PFSK-1 (cell line): ENCODE results near the gene ATOSB.

Experiments used
- POLR2AphosphoS5 ChIP-seq: IDR thresholded peaks from 2 replicates; pipeline ENCODE4 v1.6.1; 2012; ENCODE audit warnings: low read depth, mild to moderate bottlenecking, control low read depth, low read length, moderate library complexity
- SIN3A ChIP-seq: IDR thresholded peaks from 2 replicates; pipeline ENCODE4 v1.6.1; 2012; ENCODE audit warnings: mild to moderate bottlenecking, low read length, moderate library complexity, borderline replicate concordance; ENCODE audit not compliant: insufficient read depth
- TAF1 ChIP-seq: IDR thresholded peaks from 2 replicates; pipeline ENCODE4 v1.6.1; 2012; ENCODE audit warnings: low read length, control low read depth, borderline replicate concordance; ENCODE audit not compliant: insufficient read depth

- no peak for TF ChIP-seq TAF1
- no peak for TF ChIP-seq SIN3A
- no peak for TF ChIP-seq POLR2AphosphoS5
Measured at GRCh38 chr9:35136866-35137265, 21.2 kb upstream of the ATOSB start.
